Common myeloid progenitor, CD34-positive (primary cell): ENCODE measurements around the gene DDO.

Experiments
- CTCF ChIA-PET: fragments of 350-600 bp; sonication (Branson Sonifier 250); formaldehyde crosslinking; loops from one replicate; lab custom pipeline; 2021; ENCODE audit warnings: antibody characterized with exemption; lab: Charles Lee
- POLR2A ChIA-PET: fragments of 350-600 bp; sonication (Branson Sonifier 250); formaldehyde crosslinking; loops from one replicate; lab custom pipeline; 2021; ENCODE audit warnings: antibody characterized with exemption; lab: Charles Lee
- DNase-seq, 3 donors: peaks; one replicate each; pipeline versions ENCODE4 v3.0.0 to v3.0.0-alpha.2; 2013
- H3K27ac ChIP-seq, 2 experiments: 1 replicate in 1 of 2; 2 replicates in 1 of 2; pipeline ENCODE4 v1.7.0; 2013; ENCODE audit warnings: inconsistent platforms in 2 of 2, low read length in 2 of 2, mild to moderate bottlenecking in 2 of 2, low read depth in 1 of 2, moderate library complexity in 1 of 2; ENCODE audit not compliant: severe bottlenecking in 2 of 2, insufficient read depth in 1 of 2, poor library complexity in 1 of 2
- H3K27me3 ChIP-seq, 5 experiments: replicated peaks in 2 of 5; 1 replicate in 3 of 5; 2 replicates in 2 of 5; pipeline versions ENCODE4 v1.6.1 to v1.7.0; 2013; ENCODE audit warnings: low read length in 4 of 5, mild to moderate bottlenecking in 2 of 5, moderate library complexity in 2 of 5, inconsistent platforms in 1 of 5; ENCODE audit not compliant: insufficient read depth in 5 of 5, control insufficient read depth in 4 of 5
- H3K36me3 ChIP-seq, 4 experiments: 1 replicate in 2 of 4; 2 replicates in 2 of 4; pipeline versions ENCODE4 v1.6.1 to v1.7.0; 2013; ENCODE audit warnings: low read length in 3 of 4, control low read depth in 1 of 4, mild to moderate bottlenecking in 1 of 4; ENCODE audit not compliant: control insufficient read depth in 4 of 4, insufficient read depth in 4 of 4
- H3K4me1 ChIP-seq, 4 experiments: 1 replicate in 3 of 4; 2 replicates in 1 of 4; pipeline versions ENCODE4 v1.6.1 to v1.7.1; 2013; ENCODE audit warnings: low read length in 3 of 4, mild to moderate bottlenecking in 3 of 4, control low read depth in 1 of 4, inconsistent platforms in 1 of 4, moderate library complexity in 1 of 4; ENCODE audit not compliant: control insufficient read depth in 4 of 4, insufficient read depth in 4 of 4; ENCODE audit errors: control extremely low read depth in 1 of 4
- H3K4me3 ChIP-seq, 7 experiments: 1 replicate in 4 of 7; 2 replicates in 3 of 7; pipeline versions ENCODE4 v1.5.1 to v1.7.0; 2013; ENCODE audit warnings: mild to moderate bottlenecking in 7 of 7, low read length in 6 of 7, moderate library complexity in 6 of 7, inconsistent platforms in 2 of 7, low read depth in 2 of 7, control low read depth in 1 of 7; ENCODE audit not compliant: insufficient read depth in 4 of 7, control insufficient read depth in 1 of 7; ENCODE audit errors: extremely low read depth in 1 of 7
- H3K9me3 ChIP-seq, 5 experiments: 1 replicate in 4 of 5; 2 replicates in 1 of 5; pipeline versions ENCODE4 v1.6.1 to v1.7.1; 2013; ENCODE audit warnings: low read length in 4 of 5, mild to moderate bottlenecking in 2 of 5, inconsistent platforms in 1 of 5, low read depth in 1 of 5, moderate library complexity in 1 of 5; ENCODE audit not compliant: control insufficient read depth in 4 of 5, insufficient read depth in 2 of 5; ENCODE audit errors: control extremely low read depth in 1 of 5
- WGBS: methylation state at CpG from one replicate; pipeline ENCODE4 v1.1.5; 2013; ENCODE audit not compliant: insufficient coverage; 5-methylcytosine and 5-hydroxymethylcytosine counted together

The DDO gene

GRCh38 chr6:110345025-110345424, 70.3 kb downstream of the DDO start:
- Histone ChIP-seq H3K27me3 (no peaks in the 10 kb centered on the region), H3K9me3 (no peaks in the 10 kb centered on the region), H3K4me1 (peaks cover 0 to 8% (median 0%) of the 10 kb centered on the region in 4 experiments), H3K4me3 (no peak overlapping the region), H3K27ac (no peak overlapping the region), H3K36me3 (no peaks in the 10 kb centered on the region)
- DNase-seq = peak in 2 of 3 donors; percentile 16 to 48
- CTCF ChIA-PET = no interaction called here
- POLR2A ChIA-PET = no interaction called here
- no CpG with 5 or more reads among the region's 4 CpGs for WGBS

- no peak overlapping the region for H3K27ac ChIP-seq
- DNase-seq = no peak
- no peaks in the 10 kb centered on the region for H3K36me3 ChIP-seq
- H3K9me3 ChIP-seq = no peaks in the 10 kb centered on the region
- H3K27me3 ChIP-seq = no peaks in the 10 kb centered on the region
- no peak overlapping the region for H3K4me3 ChIP-seq
- WGBS = 95% methylated on average over 3 of the region's 3 CpGs
- peaks cover 0 to 8% (median 0%) of the 10 kb centered on the region in 4 experiments for H3K4me1 ChIP-seq
- ChIA-PET CTCF (interaction anchor here (1.3 to 1.9 kb wide), 5 partner anchors 10 to 60 kb away, joined by 3 to 5 read pairs (median 4); no protein-coding TSS in a partner anchor), POLR2A (no interaction called here)
Observed at GRCh38 chr6:110342759-110343158, 72.6 kb downstream of the DDO start.
